NCI-H128 (cell line): ENCODE results near the gene TMSB4X.

Experiments used
- DNase-seq: peaks from one replicate; lab custom pipeline; 2025; ENCODE audit not compliant: unreplicated experiment; lab: John Stamatoyannopoulos, UW

Gene TMSB4X

DNA sequence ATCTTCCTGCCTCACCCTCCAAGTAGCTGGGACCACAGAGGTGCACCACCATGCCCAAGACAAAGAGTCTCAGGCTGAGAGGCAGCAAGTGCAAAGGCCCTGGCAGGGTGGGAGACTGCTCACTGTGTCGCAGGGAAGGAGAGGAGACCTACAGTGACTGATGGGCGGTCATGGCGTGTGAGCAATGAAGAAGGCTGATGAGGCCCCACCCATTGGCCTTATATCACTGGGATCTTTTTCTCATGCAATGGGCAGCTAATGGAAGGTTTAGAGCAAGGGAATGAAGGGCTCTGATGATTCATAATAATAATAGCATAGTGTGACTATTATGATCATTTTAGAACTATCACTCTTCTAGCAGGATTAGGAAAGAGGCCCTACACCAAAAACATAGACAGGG is 48.7 kb downstream of the TMSB4X start:
- no peak for DNase-seq

- DNase-seq, result no peak
These were observed 49.1 kb downstream of the TMSB4X start for GRCh38 chrX:13023979-13024378.

GRCh38 chrX:13024986-13025385 is 50.1 kb downstream of the TMSB4X start:
- DNase-seq, result no peak
